Transverse colon (tissue), 4 donors: ENCODE measurements around the gene DISP1. TPM values are rescaled to one million over a fixed set of nuclear protein-coding genes. Genes with fewer than 3 reads are reported as not detected.
"Not testable (repeated sequence)": the region's sequence is repeated elsewhere in the genome, so short reads cannot be mapped to it uniquely, and the experiment has no call there.

Experiments used
- DNase-seq: peaks from one replicate; pipeline ENCODE4 v3.0.0-alpha.2; 2019
- H3K27ac ChIP-seq, 4 donors: fragments of 200-600 bp; sonication (generic); 2 replicates each; pipeline ENCODE4 v1.5.1; 2016 to 2018; ENCODE audit warnings: inconsistent platforms in 4 of 4
- H3K27me3 ChIP-seq: fragments of 200-600 bp; sonication (generic); 2 replicates; pipeline ENCODE4 v1.5.1; 2017; ENCODE audit warnings: inconsistent platforms
- H3K36me3 ChIP-seq, 4 donors: fragments of 200-600 bp; sonication (generic); 2 replicates each; pipeline ENCODE4 v1.5.1; 2017 to 2019; ENCODE audit warnings: inconsistent platforms in 4 of 4
- H3K4me1 ChIP-seq, 4 donors: fragments of 200-600 bp; sonication (generic); 2 replicates each; pipeline ENCODE4 v1.5.1; 2017 to 2020; ENCODE audit warnings: inconsistent platforms in 4 of 4
- H3K4me3 ChIP-seq, 4 donors: fragments of 200-600 bp; sonication (generic); 1 replicate in 1 of 4; 2 replicates in 3 of 4; pipeline versions ENCODE4 v1.5.1 to v1.6.1; 2017 to 2019; ENCODE audit warnings: inconsistent platforms in 4 of 4
- H3K9me3 ChIP-seq, 2 donors: fragments of 200-600 bp; sonication (generic); 2 replicates each; pipeline ENCODE4 v1.5.1; 2017 to 2019; ENCODE audit warnings: inconsistent platforms in 2 of 2
- EP300 ChIP-seq: sonication (generic); formaldehyde crosslinking; IDR thresholded peaks from one replicate; pipeline ENCODE4 v1.6.1; 2017; ENCODE audit warnings: antibody characterized with exemption, low read depth
- POLR2A ChIP-seq: fragments of 450-650 bp; IDR thresholded peaks from one replicate; pipeline ENCODE4 v1.6.1; 2016; ENCODE audit warnings: antibody characterized with exemption, mild to moderate bottlenecking, moderate library complexity
- POLR2AphosphoS5 ChIP-seq, 3 donors: sonication (generic); formaldehyde crosslinking; IDR thresholded peaks; one replicate each; pipeline ENCODE4 v1.6.1; 2016; ENCODE audit warnings: antibody characterized with exemption in 3 of 3
- whole genome bisulfite sequencing, 2 donors: methylation state at CpG; one replicate each; pipeline ENCODE4 v1.1.5; 2018; ENCODE audit warnings: low coverage in 1 of 2; 5-methylcytosine and 5-hydroxymethylcytosine counted together
- in situ Hi-C, 4 donors: fragments of 200-750 bp; cut with MboI; loops; one replicate each; pipeline versions ENCODE4 v1.15.0 to v1.15.1; 2017; ENCODE audit warnings: low sequenced_read_pairs in 3 of 4, low pct_ligation_motif_present in 1 of 4, low pct_unique_long_range_greater_than_20kb in 1 of 4
- intact Hi-C: fragments of 100-400 bp; cut with DNase I; formaldehyde crosslinking; loops from one replicate; pipeline ENCODE4 v1.15.1; 2023; ENCODE audit warnings: low total_unique reads
- total RNA-seq, 4 donors: library from RNA; depleted of rRNA; stranded (reverse); fragments of >200 nt; gene quantifications; one replicate each; pipeline ENCODE4 v1.1.0, GENCODE V29; 2016
- TF ChIP-seq, protein P1 (sequence below), 5 experiments: fragments of 200-600 bp in 3 of 5; fragments of 450-650 bp in 2 of 5; sonication (generic) in 3 of 5; IDR thresholded peaks; 1 replicate in 2 of 5; 2 replicates in 3 of 5; pipeline ENCODE4 v1.5.1; 2016 to 2017; ENCODE audit warnings: antibody characterized with exemption in 5 of 5, inconsistent platforms in 3 of 5, mild to moderate bottlenecking in 2 of 5, moderate library complexity in 1 of 5

Gene DISP1
- total RNA-seq, 4 donors from 2014 or later, result 2.2 to 7.2 (median 5.6) TPM

DNA sequence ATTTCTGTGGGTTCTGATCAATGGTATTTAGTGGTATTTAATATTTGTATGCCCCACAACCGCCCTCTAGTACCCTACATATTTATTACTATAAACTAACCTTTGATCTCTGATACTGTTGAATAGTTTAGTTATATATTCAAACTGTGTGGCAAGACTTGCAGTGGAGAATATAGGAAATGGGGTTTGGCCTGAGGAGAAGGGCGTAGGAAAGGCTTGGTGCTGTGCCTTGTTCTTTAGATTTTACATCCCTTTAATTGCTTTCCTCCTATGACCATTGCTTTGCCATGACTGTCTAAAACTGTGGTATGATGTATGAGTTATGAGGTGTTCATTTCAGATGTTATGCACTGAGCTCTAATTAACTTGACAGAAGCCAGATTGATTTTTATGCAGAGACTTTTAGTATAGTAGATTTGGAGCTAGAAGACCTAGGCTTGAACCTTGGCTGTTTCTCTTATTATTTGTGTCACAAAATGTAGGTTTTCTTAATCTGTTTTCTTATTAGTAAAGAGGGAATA lies 18.6 kb downstream of the DISP1 start:
- in situ Hi-C loops, result no loop called here
- TF ChIP-seq EP300, result no peak
- TF ChIP-seq, protein P1, sequence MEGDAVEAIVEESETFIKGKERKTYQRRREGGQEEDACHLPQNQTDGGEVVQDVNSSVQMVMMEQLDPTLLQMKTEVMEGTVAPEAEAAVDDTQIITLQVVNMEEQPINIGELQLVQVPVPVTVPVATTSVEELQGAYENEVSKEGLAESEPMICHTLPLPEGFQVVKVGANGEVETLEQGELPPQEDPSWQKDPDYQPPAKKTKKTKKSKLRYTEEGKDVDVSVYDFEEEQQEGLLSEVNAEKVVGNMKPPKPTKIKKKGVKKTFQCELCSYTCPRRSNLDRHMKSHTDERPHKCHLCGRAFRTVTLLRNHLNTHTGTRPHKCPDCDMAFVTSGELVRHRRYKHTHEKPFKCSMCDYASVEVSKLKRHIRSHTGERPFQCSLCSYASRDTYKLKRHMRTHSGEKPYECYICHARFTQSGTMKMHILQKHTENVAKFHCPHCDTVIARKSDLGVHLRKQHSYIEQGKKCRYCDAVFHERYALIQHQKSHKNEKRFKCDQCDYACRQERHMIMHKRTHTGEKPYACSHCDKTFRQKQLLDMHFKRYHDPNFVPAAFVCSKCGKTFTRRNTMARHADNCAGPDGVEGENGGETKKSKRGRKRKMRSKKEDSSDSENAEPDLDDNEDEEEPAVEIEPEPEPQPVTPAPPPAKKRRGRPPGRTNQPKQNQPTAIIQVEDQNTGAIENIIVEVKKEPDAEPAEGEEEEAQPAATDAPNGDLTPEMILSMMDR (IDR thresholded peaks at IDR 0.05), result no peak
- TF ChIP-seq POLR2AphosphoS5 (IDR thresholded peaks at IDR 0.05), result no peak
- no peak for TF ChIP-seq POLR2A
- intact Hi-C loops, result no loop called here
- Histone ChIP-seq H3K4me3 (no peak overlapping the region), H3K27ac (no peak overlapping the region), H3K4me1 (peaks cover 0 to 12% (median 3%) of the 10 kb centered on the region in 4 donors), H3K27me3 (no peaks in the 10 kb centered on the region), H3K9me3 (no peaks in the 10 kb centered on the region), H3K36me3 (no peaks in the 10 kb centered on the region)
- no peak for DNase-seq
- 59 to 65% methylated on average over 2 of the region's 2 CpGs for WGBS, 2 donors

DNA sequence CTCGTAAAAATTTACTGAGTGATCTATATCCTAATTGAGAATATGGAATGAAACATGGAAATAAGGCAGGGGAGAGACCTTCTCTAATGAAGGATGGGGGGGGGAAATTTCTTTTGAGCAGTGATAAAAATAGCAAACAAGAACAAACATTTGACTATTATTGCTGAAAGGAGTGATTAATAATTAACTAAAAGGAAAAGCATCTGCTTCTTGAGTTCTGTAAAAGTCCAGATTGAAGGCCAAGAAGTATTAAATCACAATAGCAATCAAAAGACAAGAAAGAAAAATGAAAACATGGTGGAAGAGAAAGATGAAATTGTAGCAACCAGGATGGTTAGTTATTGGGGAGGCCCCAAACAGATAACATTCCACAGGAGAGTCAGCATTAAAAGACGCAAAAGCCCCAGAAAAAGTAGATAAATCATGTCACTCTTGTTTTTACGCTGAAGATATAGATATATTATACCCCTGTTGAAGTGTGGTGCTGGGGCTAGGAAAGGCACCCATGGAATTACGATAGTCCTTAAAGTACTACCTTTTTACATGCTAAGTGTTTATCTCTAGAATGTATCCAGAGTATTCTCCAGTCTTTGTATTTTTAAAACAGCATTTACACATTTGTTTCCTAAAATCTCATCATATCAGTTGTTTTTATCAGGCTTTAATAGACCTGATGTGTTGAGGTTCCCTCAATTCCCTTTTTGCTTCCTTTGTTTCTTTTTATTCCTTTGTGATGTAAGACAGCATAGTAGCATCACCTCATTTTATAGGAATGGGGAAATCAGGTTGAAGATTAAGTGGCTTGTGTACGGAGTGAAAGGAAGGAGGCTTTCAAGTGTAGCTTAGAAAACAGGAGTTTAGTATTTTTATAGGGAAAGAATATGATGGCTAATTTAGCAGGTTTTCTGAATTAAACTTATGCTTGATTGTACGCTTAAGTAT lies 28.9 kb downstream of the DISP1 start:
- intact Hi-C loops (no loop called here), in situ Hi-C loops (no loop called here)
- TF ChIP-seq EP300, result no peak
- TF ChIP-seq POLR2AphosphoS5 (IDR thresholded peaks at IDR 0.05), result no peak
- TF ChIP-seq, protein P1 (IDR thresholded peaks at IDR 0.05), result no peak
- Histone ChIP-seq H3K4me1 (peaks cover 0 to 9% (median 0%) of the 10 kb centered on the region in 4 donors), H3K27ac (no peak overlapping the region), H3K36me3 (no peaks in the 10 kb centered on the region), H3K27me3 (no peaks in the 10 kb centered on the region), H3K4me3 (no peak overlapping the region), H3K9me3 (no peaks in the 10 kb centered on the region)
- WGBS, 2 donors, result 80 to 85% methylated on average over 6 of the region's 6 CpGs
- no peak for DNase-seq

DNA sequence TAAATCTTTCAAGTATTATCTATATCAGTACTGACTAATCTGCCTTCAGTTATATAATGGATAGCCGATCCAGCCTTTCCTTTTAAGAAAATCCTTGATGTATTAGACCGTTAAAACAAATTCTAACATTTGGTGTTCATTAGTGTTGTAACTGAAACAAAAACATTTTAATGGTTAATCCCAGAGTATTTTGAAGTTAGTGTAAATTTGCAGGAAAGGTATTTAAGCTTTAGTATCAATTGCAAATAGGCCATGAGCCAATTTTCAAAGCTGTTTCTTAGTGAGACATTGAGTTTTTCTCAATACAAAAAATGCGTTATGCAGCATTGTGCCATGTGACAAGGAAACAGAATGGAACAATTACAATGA lies 29.6 kb downstream of the DISP1 start:
- 89 to 95% methylated on average over 3 of the region's 3 CpGs for WGBS, 2 donors
- in situ Hi-C loops, result no loop called here
- Histone ChIP-seq H3K27me3 (no peaks in the 10 kb centered on the region), H3K36me3 (no peaks in the 10 kb centered on the region), H3K4me3 (no peak overlapping the region), H3K4me1 (peaks cover 0 to 9% (median 0%) of the 10 kb centered on the region in 4 donors), H3K9me3 (no peaks in the 10 kb centered on the region), H3K27ac (no peak overlapping the region)
- TF ChIP-seq POLR2AphosphoS5 (IDR thresholded peaks at IDR 0.05) (no peak), POLR2A (no peak)
- TF ChIP-seq, protein P1 (IDR thresholded peaks at IDR 0.05), result no peak
- DNase-seq, result no peak
- intact Hi-C loops, result no loop called here

DNA sequence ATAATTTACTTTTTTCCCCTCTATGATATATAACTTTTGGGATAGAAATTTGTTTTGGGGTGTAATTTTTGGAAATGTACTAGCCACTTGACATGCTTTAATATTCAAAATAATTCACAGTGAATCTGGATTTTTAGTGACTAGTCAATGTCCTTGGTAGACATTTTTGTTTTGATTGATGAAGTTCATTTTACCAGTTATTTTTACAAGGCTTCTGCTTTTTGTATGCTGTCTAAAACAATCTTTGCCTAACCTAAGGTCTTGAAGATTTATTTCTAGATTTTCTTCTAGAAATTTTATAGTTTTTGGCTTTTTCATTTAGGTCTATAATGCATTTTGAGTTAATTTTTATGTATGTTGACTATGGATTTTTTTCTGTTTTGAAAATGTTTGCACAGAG lies 30.9 kb downstream of the DISP1 start:
- H3K4me3 ChIP-seq, result no peak overlapping the region
- no peak overlapping the region for H3K27ac ChIP-seq
- intact Hi-C loops, result no loop called here
- no peak for TF ChIP-seq POLR2A
- TF ChIP-seq EP300, result no peak
- TF ChIP-seq POLR2AphosphoS5 (IDR thresholded peaks at IDR 0.05), result no peak
- TF ChIP-seq, protein P1 (IDR thresholded peaks at IDR 0.05), result no peak
- H3K27me3 ChIP-seq, result no peaks in the 10 kb centered on the region
- no peaks in the 10 kb centered on the region for H3K36me3 ChIP-seq
- H3K4me1 ChIP-seq, result peaks cover 0 to 9% (median 0%) of the 10 kb centered on the region in 4 donors
- H3K9me3 ChIP-seq, result no peaks in the 10 kb centered on the region
- DNase-seq, result no peak
- in situ Hi-C loops, result no loop called here

DNA sequence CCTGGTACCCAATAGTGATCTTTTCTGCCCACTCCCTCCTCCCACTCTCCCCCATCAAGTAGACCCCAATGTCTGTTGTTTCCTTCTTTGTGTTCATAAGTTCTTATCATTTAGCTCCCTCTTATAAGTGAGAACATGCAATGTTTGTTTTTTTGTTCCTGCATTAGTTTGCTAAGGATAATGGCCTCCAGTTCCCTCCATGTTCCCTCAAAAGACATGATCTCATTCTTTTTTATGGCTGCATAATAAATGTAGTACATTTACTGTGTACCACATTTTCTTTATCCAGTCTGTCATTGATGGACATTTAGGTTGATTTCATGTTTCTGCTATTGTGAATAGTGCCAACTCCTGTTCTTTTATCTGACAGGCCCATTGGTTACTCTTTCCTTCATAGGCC lies 35.7 kb downstream of the DISP1 start:
- intact Hi-C loops, H3K9me3 ChIP-seq, DNase-seq, H3K27ac ChIP-seq, H3K36me3 ChIP-seq, H3K4me3 ChIP-seq, H3K4me1 ChIP-seq, in situ Hi-C loops, H3K27me3 ChIP-seq: not testable (repeated sequence)
